Astrocyte (in vitro differentiated cells and primary cell): ENCODE results near the gene GPATCH8.

ENCODE experiments used
- EZH2 ChIP-seq: IDR thresholded peaks from 2 replicates; pipeline ENCODE4 v1.6.1; 2012; ENCODE audit warnings: mild to moderate bottlenecking, low read length, inconsistent platforms; ENCODE audit not compliant: insufficient read depth
- TF ChIP-seq, protein P1 (sequence below): IDR thresholded peaks from 2 replicates; pipeline ENCODE4 v1.5.1; 2011; ENCODE audit warnings: low read depth, mild to moderate bottlenecking, inconsistent platforms, low read length, moderate library complexity; ENCODE audit not compliant: insufficient read depth

DNA sequence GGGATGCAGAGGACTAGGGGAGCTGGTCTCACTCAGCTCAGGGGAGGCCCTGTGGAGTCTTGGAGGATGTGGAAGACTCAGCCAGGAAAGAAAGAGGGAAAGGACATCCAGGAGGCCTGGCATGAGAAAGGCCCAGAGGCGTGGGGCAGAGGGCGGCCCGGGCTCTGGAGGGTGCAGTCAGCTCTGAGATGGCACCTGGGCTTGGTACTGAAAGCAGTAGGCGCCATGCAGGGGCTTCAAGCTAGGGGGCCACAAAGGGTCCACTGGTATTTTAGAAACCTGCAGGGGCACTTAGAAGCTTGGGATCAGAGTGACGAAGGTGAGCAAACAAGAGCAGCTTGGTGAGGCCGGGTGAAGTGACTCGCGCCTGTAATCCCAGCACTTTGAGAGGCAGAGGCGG lies 145.1 kb downstream of the GPATCH8 start:
- TF ChIP-seq, protein P1, sequence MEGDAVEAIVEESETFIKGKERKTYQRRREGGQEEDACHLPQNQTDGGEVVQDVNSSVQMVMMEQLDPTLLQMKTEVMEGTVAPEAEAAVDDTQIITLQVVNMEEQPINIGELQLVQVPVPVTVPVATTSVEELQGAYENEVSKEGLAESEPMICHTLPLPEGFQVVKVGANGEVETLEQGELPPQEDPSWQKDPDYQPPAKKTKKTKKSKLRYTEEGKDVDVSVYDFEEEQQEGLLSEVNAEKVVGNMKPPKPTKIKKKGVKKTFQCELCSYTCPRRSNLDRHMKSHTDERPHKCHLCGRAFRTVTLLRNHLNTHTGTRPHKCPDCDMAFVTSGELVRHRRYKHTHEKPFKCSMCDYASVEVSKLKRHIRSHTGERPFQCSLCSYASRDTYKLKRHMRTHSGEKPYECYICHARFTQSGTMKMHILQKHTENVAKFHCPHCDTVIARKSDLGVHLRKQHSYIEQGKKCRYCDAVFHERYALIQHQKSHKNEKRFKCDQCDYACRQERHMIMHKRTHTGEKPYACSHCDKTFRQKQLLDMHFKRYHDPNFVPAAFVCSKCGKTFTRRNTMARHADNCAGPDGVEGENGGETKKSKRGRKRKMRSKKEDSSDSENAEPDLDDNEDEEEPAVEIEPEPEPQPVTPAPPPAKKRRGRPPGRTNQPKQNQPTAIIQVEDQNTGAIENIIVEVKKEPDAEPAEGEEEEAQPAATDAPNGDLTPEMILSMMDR = no peak
- no peak for TF ChIP-seq EZH2
